Gastrocnemius medialis (tissue), 4 donors: Measurements from ENCODE around the gene MCF2L.

Experiments
- POLR2A ChIP-seq, 2 donors: fragments of 450-650 bp; IDR thresholded peaks; one replicate each; pipeline ENCODE4 v1.6.1; 2017; ENCODE audit warnings: antibody characterized with exemption in 2 of 2, mild to moderate bottlenecking in 2 of 2, moderate library complexity in 2 of 2
- TF ChIP-seq, protein P1 (sequence below), 5 experiments: fragments of 450-650 bp in 3 of 5; fragments of 200-600 bp in 2 of 5; sonication (generic) in 2 of 5; IDR thresholded peaks in 4 of 5; conservative IDR thresholded peaks in 1 of 5; 1 replicate in 4 of 5; 2 replicates in 1 of 5; pipeline ENCODE4 v1.5.1; 2016 to 2019; ENCODE audit warnings: antibody characterized with exemption in 5 of 5, mild to moderate bottlenecking in 3 of 5, moderate library complexity in 3 of 5

DNA sequence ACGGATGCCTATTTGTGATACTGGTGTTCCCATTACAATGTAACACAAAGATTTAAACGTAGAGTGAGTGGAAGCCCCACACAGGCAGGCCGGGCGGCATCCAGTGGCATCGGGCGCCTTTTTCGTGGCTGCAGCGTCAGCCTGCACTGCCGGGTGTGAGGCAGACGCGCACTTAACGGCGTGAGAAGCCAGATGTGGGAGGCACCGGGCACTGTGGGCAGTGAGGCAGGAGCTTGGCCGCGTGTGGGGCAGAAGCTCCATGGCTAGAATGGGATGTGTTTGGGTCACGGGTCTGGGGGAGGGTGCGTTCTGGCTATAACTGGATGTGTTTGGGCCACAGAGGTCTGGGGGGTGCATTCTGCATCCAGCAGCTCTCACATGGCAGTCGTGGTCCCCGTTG lies 73.4 kb downstream of the MCF2L start:
- TF ChIP-seq, protein P1, sequence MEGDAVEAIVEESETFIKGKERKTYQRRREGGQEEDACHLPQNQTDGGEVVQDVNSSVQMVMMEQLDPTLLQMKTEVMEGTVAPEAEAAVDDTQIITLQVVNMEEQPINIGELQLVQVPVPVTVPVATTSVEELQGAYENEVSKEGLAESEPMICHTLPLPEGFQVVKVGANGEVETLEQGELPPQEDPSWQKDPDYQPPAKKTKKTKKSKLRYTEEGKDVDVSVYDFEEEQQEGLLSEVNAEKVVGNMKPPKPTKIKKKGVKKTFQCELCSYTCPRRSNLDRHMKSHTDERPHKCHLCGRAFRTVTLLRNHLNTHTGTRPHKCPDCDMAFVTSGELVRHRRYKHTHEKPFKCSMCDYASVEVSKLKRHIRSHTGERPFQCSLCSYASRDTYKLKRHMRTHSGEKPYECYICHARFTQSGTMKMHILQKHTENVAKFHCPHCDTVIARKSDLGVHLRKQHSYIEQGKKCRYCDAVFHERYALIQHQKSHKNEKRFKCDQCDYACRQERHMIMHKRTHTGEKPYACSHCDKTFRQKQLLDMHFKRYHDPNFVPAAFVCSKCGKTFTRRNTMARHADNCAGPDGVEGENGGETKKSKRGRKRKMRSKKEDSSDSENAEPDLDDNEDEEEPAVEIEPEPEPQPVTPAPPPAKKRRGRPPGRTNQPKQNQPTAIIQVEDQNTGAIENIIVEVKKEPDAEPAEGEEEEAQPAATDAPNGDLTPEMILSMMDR (IDR thresholded peaks at IDR 0.05 in 4 of 5, conservative IDR thresholded peaks at IDR 0.05 in 1 of 5), result no peak
- no peak for TF ChIP-seq POLR2A (IDR thresholded peaks at IDR 0.05)
